Parathyroid adenoma (tissue), 2 donors: Measurements from ENCODE around the gene CDKL1.

Source experiments
- H2AFZ ChIP-seq: fragments of 300-600 bp; sonication (generic); one replicate; pipeline ENCODE4 v1.7.0; 2017; ENCODE audit warnings: antibody characterized with exemption, mild to moderate bottlenecking
- H3K27ac ChIP-seq: fragments of 300-600 bp; sonication (generic); one replicate; pipeline ENCODE4 v1.7.0; 2017
- H3K27me3 ChIP-seq: fragments of 300-600 bp; sonication (generic); one replicate; pipeline ENCODE4 v1.7.0; 2017; ENCODE audit warnings: low read length; ENCODE audit not compliant: control insufficient read depth, insufficient read depth
- H3K36me3 ChIP-seq: fragments of 300-600 bp; sonication (generic); one replicate; pipeline ENCODE4 v1.7.0; 2017; ENCODE audit warnings: low read length; ENCODE audit not compliant: control insufficient read depth, insufficient read depth
- H3K4me1 ChIP-seq: fragments of 300-600 bp; sonication (generic); one replicate; pipeline ENCODE4 v1.7.0; 2017; ENCODE audit warnings: control low read depth
- H3K4me2 ChIP-seq: fragments of 300-600 bp; sonication (generic); one replicate; pipeline ENCODE4 v1.7.0; 2017; ENCODE audit warnings: low read length
- H3K4me3 ChIP-seq: fragments of 300-600 bp; sonication (generic); one replicate; pipeline ENCODE4 v1.7.0; 2017; ENCODE audit warnings: low read depth, low read length
- H3K79me2 ChIP-seq: fragments of 300-600 bp; sonication (generic); one replicate; pipeline ENCODE4 v1.7.0; 2017; ENCODE audit warnings: control low read depth
- H3K9ac ChIP-seq: fragments of 300-600 bp; sonication (generic); one replicate; pipeline ENCODE4 v1.7.0; 2017; ENCODE audit warnings: mild to moderate bottlenecking
- H3K9me3 ChIP-seq: fragments of 300-600 bp; sonication (generic); one replicate; pipeline ENCODE4 v1.7.0; 2017; ENCODE audit warnings: low read length; ENCODE audit not compliant: control insufficient read depth
- CTCF ChIP-seq: fragments of 300-600 bp; sonication (generic); IDR thresholded peaks from one replicate; pipeline ENCODE4 v1.7.0; 2017; ENCODE audit warnings: antibody characterized with exemption, mild to moderate bottlenecking
- donor health status: primary hyperparathyroidism.

The CDKL1 gene

DNA sequence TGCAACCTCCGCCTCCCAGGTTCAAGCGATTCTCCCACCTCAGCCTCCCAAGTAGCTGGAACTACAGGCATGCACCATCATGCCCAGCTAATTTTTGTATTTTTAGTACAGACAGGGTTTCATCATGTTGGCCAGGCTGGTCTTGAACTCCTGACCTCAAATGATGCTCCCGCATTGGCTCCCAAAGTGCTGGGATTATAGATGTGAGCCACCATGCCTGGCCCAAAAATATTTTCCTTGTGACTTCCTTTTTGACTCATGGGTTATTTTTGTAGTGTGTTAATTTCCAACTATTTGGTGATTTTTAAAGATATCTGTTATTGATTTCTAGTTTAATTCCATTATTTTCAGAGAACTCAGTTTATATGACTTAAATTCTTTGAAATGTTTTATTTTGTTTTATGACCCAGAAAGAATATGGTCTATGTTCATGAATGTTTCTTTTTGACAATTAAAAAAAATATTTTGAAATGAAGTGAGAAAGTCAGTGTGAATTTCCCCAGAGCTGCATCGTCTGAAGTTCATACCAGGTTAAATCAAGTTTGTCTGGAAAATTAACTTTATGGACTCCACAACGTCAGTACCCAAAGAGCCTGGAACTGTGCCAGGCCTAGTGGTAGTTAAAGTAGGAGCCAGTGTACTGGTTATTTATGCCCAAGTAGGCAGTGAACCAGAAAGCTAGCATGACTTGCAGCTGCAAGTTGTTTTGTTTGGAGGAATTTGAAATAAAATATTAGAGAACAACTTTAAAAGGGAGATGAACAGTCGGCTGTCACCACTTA, 2.8 kb upstream of the CDKL1 start:
- Histone ChIP-seq H3K79me2 (no peaks in the 10 kb centered on the region), H3K4me3 (no peak overlapping the region), H3K9me3 (no peaks in the 10 kb centered on the region), H3K9ac (no peak overlapping the region), H3K36me3 (no peaks in the 10 kb centered on the region), H3K4me1 (peaks cover 24% of the 10 kb centered on the region), H3K4me2 (peak overlapping the region; percentile 14), H3K27ac (peak overlapping the region; percentile 91), H3K27me3 (no peaks in the 10 kb centered on the region), H2AFZ (peak overlapping the region; percentile 44)
- no peak for TF ChIP-seq CTCF

GRCh38 chr14:50398189-50398580, 1.5 kb upstream of the CDKL1 start:
- Histone ChIP-seq H3K27ac (peak overlapping the region; percentile 80), H3K36me3 (no peaks in the 10 kb centered on the region), H3K27me3 (no peaks in the 10 kb centered on the region), H3K9ac (no peak overlapping the region), H3K4me1 (peaks cover 20% of the 10 kb centered on the region), H2AFZ (peak overlapping the region; percentile 68), H3K79me2 (no peaks in the 10 kb centered on the region), H3K4me2 (no peak overlapping the region), H3K9me3 (no peaks in the 10 kb centered on the region), H3K4me3 (no peak overlapping the region)
- TF ChIP-seq CTCF, result no peak

DNA sequence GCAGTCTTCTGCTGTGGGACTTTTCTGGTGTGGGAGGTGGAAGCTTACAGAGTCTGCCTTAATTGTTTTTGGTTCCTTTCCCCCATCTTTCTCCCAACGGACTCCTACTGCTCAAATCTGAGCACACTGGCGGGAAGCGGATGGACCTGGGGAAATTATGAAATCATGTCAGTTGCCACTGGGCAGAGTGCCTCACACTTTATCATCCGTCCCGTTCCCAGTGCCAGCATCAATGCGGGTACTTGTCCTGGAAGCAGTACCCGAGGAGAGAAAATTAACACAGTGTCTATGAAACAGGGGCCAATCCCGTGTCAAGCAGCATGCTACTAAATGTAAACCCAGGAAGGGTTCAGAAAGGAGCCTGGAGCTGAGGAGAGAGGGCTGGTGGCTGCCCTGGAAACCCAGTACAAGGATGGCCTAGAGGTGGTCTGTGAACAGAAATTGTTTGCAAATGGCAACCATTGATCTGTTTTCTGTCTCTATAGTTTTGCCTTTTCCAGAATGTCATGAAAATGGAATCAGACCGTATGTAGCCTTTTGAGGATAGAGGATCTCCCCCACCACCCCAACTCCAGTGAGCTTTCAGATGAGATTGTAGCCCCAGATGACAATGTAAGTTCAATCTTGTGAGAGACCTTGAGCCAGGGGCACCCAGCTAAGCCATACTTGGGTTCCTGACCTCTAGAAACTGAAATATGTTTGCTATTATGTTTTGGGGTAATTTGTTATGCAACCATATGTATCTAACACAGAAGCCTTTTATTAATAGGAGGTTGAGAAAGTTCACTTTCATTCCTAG, 908 bp upstream of the CDKL1 start:
- TF ChIP-seq CTCF, result no peak
- Histone ChIP-seq H3K27ac (peak overlapping the region; percentile 80), H3K9ac (no peak overlapping the region), H3K79me2 (no peaks in the 10 kb centered on the region), H3K4me3 (peak overlapping the region; percentile 69), H3K4me1 (peaks cover 19% of the 10 kb centered on the region), H3K4me2 (peak overlapping the region; percentile 97), H2AFZ (peak overlapping the region; percentile 68), H3K9me3 (no peaks in the 10 kb centered on the region), H3K27me3 (no peaks in the 10 kb centered on the region), H3K36me3 (no peaks in the 10 kb centered on the region)

- Histone ChIP-seq H3K4me1 (peaks cover 13% of the 10 kb centered on the region), H3K4me3 (no peak overlapping the region), H3K9me3 (no peaks in the 10 kb centered on the region), H3K4me2 (peak overlapping the region; percentile 5), H3K27me3 (no peaks in the 10 kb centered on the region), H3K9ac (no peak overlapping the region), H3K79me2 (no peaks in the 10 kb centered on the region), H2AFZ (peak overlapping the region; percentile 35), H3K36me3 (no peaks in the 10 kb centered on the region), H3K27ac (no peak overlapping the region)
- TF ChIP-seq CTCF, result no peak
Measured at GRCh38 chr14:50395448-50395847, 1.2 kb downstream of the CDKL1 start.
